HG02981 (cell line): ENCODE data around the gene OR52E8.

Source experiments
- ATAC-seq: cut with Tn5 transposase; IDR thresholded peaks from one replicate; pipeline ENCODE4 v1.9.1; 2021; ENCODE audit warnings: mild to moderate bottlenecking, moderate library complexity; ENCODE audit not compliant: unreplicated experiment

The OR52E8 gene

DNA sequence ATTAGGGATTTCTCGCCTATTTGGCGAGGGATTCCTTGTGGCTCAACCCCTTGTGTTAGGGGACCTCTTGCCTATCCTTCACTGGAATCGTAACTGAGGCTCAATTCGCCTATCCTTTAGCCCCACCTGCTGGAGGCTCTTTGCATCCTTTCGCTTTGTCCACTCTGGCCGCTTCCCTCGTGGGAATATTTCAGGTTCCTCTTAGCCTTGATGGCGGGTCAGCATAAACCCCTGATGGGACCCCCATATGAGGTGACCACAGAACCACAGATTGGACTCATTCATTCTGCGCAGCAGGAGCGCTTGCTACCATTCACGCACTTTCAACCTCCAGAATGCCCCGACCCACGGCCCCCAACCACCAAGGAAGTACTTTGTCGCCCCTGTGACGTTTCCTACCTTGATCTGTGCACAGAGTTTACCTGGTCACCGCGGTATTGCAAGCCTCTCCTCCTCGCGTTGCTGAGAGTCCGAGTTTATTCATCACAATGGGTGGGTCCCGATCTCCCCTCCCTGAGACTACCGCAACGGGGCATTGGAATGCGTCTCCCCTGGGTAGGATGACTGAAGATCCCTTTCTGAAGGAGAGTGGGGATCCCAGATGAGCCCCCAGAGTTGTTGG is 48.9 kb downstream of the OR52E8 start, which contains the start of gene OR52N2:
OR52N2 (plus strand) TSS at position 425 of the 622 bp plus-strand sequence. CDS start 11,412 bp downstream, outside the sequence.
- peak; percentile 89 for ATAC-seq

DNA sequence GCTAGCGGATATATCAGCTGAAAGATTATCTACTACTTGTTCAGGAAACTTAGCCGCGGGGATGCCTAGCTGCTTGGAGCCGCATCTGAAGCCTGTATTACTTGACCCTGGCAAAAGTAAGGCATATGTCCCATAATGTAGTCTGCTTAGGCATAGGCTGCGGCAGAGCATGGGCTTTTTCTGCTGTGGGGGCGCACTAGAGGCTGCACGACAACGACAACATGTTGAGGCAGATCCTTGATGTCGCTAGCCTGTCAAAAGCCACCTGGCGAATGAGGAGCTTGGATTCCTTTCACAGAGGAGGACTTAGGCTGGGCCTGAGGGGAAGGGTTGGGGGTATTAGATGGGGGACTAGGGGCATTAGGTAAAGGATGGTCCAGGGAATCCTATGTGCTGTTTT is 49.9 kb downstream of the OR52E8 start:
- ATAC-seq = no peak
